ENCODE data around the gene ECT2.
"Not testable (repeated sequence)": the region's sequence is repeated elsewhere in the genome, so short reads cannot be mapped to it uniquely, and the experiment has no call there.

The ECT2 gene

GRCh38 chr3:172750368-172751174 lies at the start of gene ECT2:
TSS of gene ECT2 (plus strand) at chr3:172750726. CDS start at chr3:172754531, 3,805 bp downstream.
- peak; percentile 96 for DNase-seq

- no peak for DNase-seq
These were observed 49.5 kb upstream of the ECT2 start for GRCh38 chr3:172700936-172701455.

- DNase-seq, result no peak
These were observed 48.8 kb upstream of the ECT2 start for GRCh38 chr3:172701751-172702150.

- no peak for DNase-seq
These were observed 48.3 kb upstream of the ECT2 start for GRCh38 chr3:172702256-172702655.

- DNase-seq, result not testable (repeated sequence)
These were observed 47.8 kb upstream of the ECT2 start for GRCh38 chr3:172702731-172703130.

- no peak for DNase-seq
These were observed 46.5 kb upstream of the ECT2 start for GRCh38 chr3:172704001-172704400.

- DNase-seq, result no peak
These were observed 45.4 kb upstream of the ECT2 start for GRCh38 chr3:172705170-172705569.

GRCh38 chr3:172707030-172707429 lies 43.5 kb upstream of the ECT2 start:
- DNase-seq, result no peak

- no peak for DNase-seq
These were observed 42.6 kb upstream of the ECT2 start for GRCh38 chr3:172707967-172708366.

GRCh38 chr3:172708921-172709773 lies 41.4 kb upstream of the ECT2 start:
- DNase-seq, result no peak

- DNase-seq, result peak; percentile 57
These were observed 40.5 kb upstream of the ECT2 start for GRCh38 chr3:172709774-172710663.

GRCh38 chr3:172710664-172711453 lies 39.7 kb upstream of the ECT2 start, which contains the start of gene NCEH1:
TSS of gene NCEH1 (minus strand) at chr3:172711067. CDS start at chr3:172710984, 83 bp downstream.
- DNase-seq, result peak; percentile 87

- DNase-seq, result no peak
These were observed 39.1 kb upstream of the ECT2 start for GRCh38 chr3:172711454-172711795.

GRCh38 chr3:172713316-172713715 lies 37.2 kb upstream of the ECT2 start:
- DNase-seq, result no peak

- DNase-seq, result no peak
These were observed 34.0 kb upstream of the ECT2 start for GRCh38 chr3:172716476-172716875.

- DNase-seq, result no peak
These were observed 32.9 kb upstream of the ECT2 start for GRCh38 chr3:172717493-172718088.

- not testable (repeated sequence) for DNase-seq
These were observed 27.9 kb upstream of the ECT2 start for GRCh38 chr3:172722536-172723040.

- DNase-seq, result no peak
These were observed 24.1 kb upstream of the ECT2 start for GRCh38 chr3:172726380-172726779.

GRCh38 chr3:172735014-172735413 lies 15.5 kb upstream of the ECT2 start:
- DNase-seq, result no peak

- no peak for DNase-seq
These were observed 11.1 kb upstream of the ECT2 start for GRCh38 chr3:172739462-172739861.

- DNase-seq, result no peak
These were observed 4.1 kb upstream of the ECT2 start for GRCh38 chr3:172746475-172746874.
